ENCODE measurements around the gene KIAA1614. TPM values are rescaled to one million over a fixed set of nuclear protein-coding genes. Genes with fewer than 3 reads are reported as not detected.
"Not testable (repeated sequence)": the region's sequence is repeated elsewhere in the genome, so short reads cannot be mapped to it uniquely, and the experiment has no call there.

Gene KIAA1614
- total RNA-seq, 3 donors from 2014 or later = 0.10 to 0.16 (median 0.11) TPM

DNA sequence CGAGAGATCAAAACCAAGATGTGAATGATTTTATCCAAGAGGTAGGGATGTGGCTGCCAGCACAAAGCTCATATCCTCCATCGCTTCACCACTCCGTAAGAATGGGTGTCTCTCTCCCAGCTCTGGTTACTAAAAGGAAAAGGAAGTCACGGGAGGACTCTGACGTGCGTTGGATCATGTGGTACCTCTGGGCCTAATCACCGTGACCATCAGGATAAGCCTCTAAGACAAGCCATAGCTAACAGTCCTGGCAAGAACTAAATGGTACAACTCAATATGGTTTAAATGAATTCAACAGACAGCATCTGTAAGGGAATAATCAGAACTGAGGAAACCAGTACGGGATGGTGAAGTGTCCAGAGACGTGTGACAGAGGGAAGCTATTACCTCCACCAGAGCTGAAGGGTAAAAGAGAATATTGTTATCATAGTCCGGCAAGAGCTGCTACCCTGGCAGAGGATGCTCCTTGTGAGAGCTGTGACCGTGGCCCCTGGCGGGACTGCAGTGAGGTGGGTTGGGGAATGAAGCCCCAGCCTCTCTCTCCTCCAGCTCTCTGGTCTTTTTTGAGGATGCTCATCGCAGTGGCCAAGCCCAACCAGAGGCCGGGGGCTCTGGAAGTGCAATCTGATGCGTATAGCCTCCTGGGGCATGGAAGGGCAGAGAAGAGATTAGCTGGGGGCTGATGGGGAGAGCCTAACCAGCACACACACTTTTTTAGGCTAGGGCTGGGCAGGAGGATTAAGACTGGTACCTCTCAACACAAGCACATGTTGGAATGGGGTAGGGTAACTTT is 54.2 kb downstream of the KIAA1614 start:
- no peaks in the 10 kb centered on the region for H3K27me3 Mint-ChIP-seq (ENCODE audit: low read depth)
- H3K4me1 Mint-ChIP-seq (ENCODE audit: low read depth) = no peaks in the 10 kb centered on the region
- H3K4me3 Mint-ChIP-seq = no peak overlapping the region
- H3K9me3 Mint-ChIP-seq = no peaks in the 10 kb centered on the region
- DNase-seq = no peak
- ATAC-seq = no peak
- H3K36me3 Mint-ChIP-seq (ENCODE audit: insufficient read depth) = peaks cover 31% of the 10 kb centered on the region

DNA sequence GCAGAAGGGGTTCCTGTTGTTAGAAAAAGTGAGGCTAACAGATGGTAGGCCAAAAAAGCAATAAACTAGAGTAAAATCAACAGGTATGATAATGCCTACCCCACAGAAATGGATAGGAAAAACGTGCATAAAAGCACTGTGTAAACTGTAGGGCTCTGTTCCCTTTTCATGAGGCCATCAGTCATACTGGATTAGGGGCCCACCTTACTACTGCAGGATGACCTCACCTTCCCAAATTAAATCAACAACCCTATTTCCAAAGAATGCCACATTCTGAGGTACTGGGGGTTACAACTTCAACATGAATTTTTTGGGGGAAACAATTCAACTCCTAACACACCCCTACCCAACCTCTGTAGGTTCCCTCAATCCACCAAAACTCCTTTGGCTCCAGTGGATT is 54.9 kb downstream of the KIAA1614 start:
- no peaks in the 10 kb centered on the region for H3K9me3 Mint-ChIP-seq
- no peaks in the 10 kb centered on the region for H3K27me3 Mint-ChIP-seq (ENCODE audit: low read depth)
- DNase-seq = no peak
- H3K36me3 Mint-ChIP-seq (ENCODE audit: insufficient read depth) = peaks cover 31% of the 10 kb centered on the region
- no peaks in the 10 kb centered on the region for H3K4me1 Mint-ChIP-seq (ENCODE audit: low read depth)
- H3K4me3 Mint-ChIP-seq = no peak overlapping the region
- ATAC-seq = no peak

DNA sequence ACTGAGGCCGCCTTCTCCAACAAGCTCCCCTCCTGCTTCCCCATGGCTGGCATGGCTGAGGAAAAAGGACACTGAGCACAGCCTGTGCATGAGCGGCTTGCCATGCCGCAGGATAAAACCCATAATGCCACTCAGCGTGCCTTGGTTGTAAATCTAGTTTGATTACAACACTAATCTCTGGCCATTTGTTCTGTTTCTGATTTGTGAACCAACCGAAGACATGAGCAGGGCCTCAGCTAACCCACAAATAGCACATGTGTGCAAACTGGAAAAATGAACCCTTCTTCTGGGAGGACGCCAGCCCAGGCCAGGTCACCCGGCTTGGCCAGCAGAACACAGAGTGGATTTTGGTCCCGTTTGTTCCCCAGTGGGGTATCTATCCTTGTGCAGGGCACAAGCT is 56.1 kb downstream of the KIAA1614 start:
- not testable (repeated sequence) for H3K9me3 Mint-ChIP-seq; DNase-seq; H3K4me1 Mint-ChIP-seq (ENCODE audit: low read depth); H3K27me3 Mint-ChIP-seq (ENCODE audit: low read depth); ATAC-seq; H3K4me3 Mint-ChIP-seq
- H3K36me3 Mint-ChIP-seq (ENCODE audit: insufficient read depth) = peaks cover 34% of the 10 kb centered on the region

DNA sequence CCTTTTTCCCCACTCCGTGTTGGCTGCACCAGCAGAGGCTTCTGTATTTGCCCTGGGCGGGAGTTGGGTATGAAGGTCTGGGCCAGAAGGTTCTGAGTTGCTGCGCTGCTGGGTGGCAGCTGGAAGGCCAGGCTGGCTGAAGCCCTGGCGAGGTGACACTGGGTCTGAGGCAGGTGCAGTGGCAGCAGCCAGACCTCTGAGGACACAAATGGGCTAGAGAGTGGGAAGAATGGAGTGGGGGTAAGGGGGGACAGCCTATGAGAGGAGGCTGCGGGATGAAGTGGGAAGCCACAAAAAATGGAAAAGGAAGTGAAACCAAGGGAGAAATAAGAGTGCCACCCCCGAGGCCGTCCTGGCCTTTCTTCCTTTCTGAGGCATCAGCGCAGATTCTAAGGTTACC is 56.7 kb downstream of the KIAA1614 start:
- no peaks in the 10 kb centered on the region for H3K27me3 Mint-ChIP-seq (ENCODE audit: low read depth)
- no peak for DNase-seq
- ATAC-seq = no peak
- no peaks in the 10 kb centered on the region for H3K4me1 Mint-ChIP-seq (ENCODE audit: low read depth)
- no peak overlapping the region for H3K4me3 Mint-ChIP-seq
- no peaks in the 10 kb centered on the region for H3K9me3 Mint-ChIP-seq
- peaks cover 34% of the 10 kb centered on the region for H3K36me3 Mint-ChIP-seq (ENCODE audit: insufficient read depth)

DNA sequence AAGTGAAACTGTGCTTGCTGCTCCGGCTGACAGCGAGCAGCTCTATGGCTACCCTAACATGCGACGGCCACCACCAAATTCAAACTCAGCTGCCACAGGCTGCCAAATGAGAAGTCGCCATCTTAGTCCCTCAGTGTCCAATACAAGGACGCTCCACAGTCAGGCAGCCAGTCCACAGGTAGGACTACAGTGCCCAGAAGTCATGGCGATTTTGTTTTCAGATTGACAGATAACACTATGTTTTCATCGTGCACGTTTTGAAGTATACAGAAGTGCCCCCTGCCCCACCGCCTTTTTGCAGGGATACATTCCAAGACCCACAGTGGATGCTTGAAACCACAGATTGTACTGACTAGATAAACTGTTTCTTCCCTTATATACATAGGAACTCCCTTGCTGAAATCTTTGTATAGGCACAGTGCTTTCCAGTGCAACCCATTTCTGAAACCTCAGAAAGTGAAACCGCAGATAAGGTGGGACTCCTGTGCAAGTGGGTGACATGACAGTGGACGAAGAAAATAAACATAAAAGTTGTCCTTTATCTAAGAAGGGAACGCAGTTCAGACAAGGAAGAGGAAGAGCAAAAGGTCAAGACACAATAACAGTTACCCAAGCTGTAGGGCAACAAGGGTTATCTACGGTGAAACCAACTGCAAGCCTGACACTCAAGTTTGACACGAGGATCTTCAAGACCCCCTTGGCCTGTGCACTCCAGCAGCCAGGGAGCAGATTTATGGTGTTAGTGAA is 57.8 kb downstream of the KIAA1614 start:
- DNase-seq = no peak
- Mint-ChIP-seq H3K4me1 (ENCODE audit: low read depth) (peaks cover 9% of the 10 kb centered on the region), H3K4me3 (no peak overlapping the region), H3K27me3 (ENCODE audit: low read depth) (no peaks in the 10 kb centered on the region), H3K9me3 (no peaks in the 10 kb centered on the region), H3K36me3 (ENCODE audit: insufficient read depth) (peaks cover 36% of the 10 kb centered on the region)
- ATAC-seq = no peak

DNA sequence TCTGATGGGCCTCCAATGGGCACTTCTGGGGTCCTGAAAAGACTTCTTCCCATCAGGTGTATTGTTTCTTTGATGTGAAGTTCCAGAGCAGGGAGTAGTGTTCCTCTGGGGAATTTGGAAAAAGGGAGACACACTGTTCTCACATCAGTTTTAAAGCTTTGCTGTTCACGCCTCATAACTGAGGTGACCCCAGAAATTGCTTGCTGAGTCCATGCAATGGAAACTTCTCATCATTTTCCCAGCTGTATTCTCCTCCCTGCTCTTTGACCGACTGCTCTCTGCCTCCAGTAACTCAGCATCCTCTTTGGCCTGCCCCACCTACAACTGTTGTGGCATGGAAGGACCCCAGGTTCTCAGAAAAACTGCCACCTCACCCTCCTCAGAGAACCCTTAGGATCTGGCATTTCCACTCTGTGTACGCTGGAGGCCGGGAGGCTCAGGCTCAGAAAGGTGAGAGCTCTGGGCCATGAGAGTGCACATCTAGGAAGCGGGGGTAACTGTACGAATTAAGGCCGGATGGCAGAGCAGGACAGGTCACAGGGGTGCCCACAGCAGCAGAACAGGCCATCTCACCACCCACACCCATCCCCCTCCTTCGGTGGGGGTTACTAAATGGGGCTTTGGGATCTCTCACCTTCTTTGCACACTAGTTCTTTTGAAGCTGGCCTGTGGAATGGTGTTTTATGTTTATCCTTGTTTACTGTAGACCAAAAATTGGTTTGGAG is 58.7 kb downstream of the KIAA1614 start:
- no peaks in the 10 kb centered on the region for H3K27me3 Mint-ChIP-seq (ENCODE audit: low read depth)
- no peaks in the 10 kb centered on the region for H3K9me3 Mint-ChIP-seq
- DNase-seq (no peak), ATAC-seq (no peak)
- peaks cover 18% of the 10 kb centered on the region for H3K4me1 Mint-ChIP-seq (ENCODE audit: low read depth)
- H3K36me3 Mint-ChIP-seq (ENCODE audit: insufficient read depth) = peaks cover 45% of the 10 kb centered on the region
- no peak overlapping the region for H3K4me3 Mint-ChIP-seq

- DNase-seq = no peak
- peaks cover 53% of the 10 kb centered on the region for H3K36me3 Mint-ChIP-seq (ENCODE audit: insufficient read depth)
- no peaks in the 10 kb centered on the region for H3K9me3 Mint-ChIP-seq
- no peak for ATAC-seq
- H3K4me3 Mint-ChIP-seq = no peak overlapping the region
- peaks cover 20% of the 10 kb centered on the region for H3K4me1 Mint-ChIP-seq (ENCODE audit: low read depth)
- no peaks in the 10 kb centered on the region for H3K27me3 Mint-ChIP-seq (ENCODE audit: low read depth)
Observed at GRCh38 chr1:180973369-180973768, 60.7 kb downstream of the KIAA1614 start.

DNA sequence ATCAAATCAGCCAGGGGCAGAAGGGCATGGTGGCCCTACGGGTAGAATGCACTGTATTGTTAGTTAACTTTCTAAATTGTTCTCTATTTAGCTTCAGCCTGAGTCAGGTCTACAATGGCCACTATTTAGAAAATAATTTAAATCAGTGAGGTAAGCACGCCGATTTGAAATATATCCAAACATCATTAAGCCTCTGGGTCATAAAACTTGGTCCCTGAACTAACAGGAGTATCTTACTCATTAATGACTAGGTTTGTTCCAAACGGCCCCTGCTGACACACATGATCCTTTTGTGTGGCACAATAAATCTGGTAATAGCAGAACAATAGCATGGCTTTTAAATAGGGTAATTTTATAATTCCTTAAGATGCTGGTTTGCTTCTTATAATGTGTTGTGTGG is 61.5 kb downstream of the KIAA1614 start:
- no peak overlapping the region for H3K4me3 Mint-ChIP-seq
- no peaks in the 10 kb centered on the region for H3K27me3 Mint-ChIP-seq (ENCODE audit: low read depth)
- H3K9me3 Mint-ChIP-seq = no peaks in the 10 kb centered on the region
- H3K4me1 Mint-ChIP-seq (ENCODE audit: low read depth) = peaks cover 20% of the 10 kb centered on the region
- ATAC-seq = no peak
- peaks cover 53% of the 10 kb centered on the region for H3K36me3 Mint-ChIP-seq (ENCODE audit: insufficient read depth)
- no peak for DNase-seq

GRCh38 chr1:180975551-180975950 is 62.9 kb downstream of the KIAA1614 start:
- peaks cover 20% of the 10 kb centered on the region for H3K4me1 Mint-ChIP-seq (ENCODE audit: low read depth)
- H3K4me3 Mint-ChIP-seq = no peak overlapping the region
- H3K36me3 Mint-ChIP-seq (ENCODE audit: insufficient read depth) = peaks cover 55% of the 10 kb centered on the region
- DNase-seq = no peak
- H3K27me3 Mint-ChIP-seq (ENCODE audit: low read depth) = no peaks in the 10 kb centered on the region
- no peaks in the 10 kb centered on the region for H3K9me3 Mint-ChIP-seq
- ATAC-seq = no peak

DNA sequence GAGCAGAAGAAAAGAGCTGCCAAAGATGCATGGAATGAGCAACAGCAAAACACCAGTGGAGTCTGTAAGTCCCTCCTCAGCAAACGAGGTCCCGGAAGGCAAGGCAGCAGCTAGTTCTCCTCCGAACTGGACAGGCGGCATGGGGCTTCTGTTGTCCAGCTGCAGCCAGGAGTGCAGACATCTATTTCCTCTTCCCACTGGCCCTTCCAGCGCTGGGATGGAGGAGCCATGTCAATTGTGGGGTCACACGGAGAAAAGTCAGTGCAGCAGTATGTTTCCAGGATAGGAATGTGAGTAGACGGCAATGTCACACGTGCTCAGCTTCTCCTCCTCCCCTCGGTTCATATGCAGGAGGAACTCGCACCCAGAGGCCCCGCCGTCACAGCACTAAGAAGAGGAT is 63.5 kb downstream of the KIAA1614 start:
- Mint-ChIP-seq H3K4me3 (no peak overlapping the region), H3K27me3 (ENCODE audit: low read depth) (no peaks in the 10 kb centered on the region), H3K36me3 (ENCODE audit: insufficient read depth) (peaks cover 54% of the 10 kb centered on the region), H3K4me1 (ENCODE audit: low read depth) (peaks cover 20% of the 10 kb centered on the region), H3K9me3 (no peaks in the 10 kb centered on the region)
- DNase-seq (no peak), ATAC-seq (no peak)

GRCh38 chr1:180976732-180977357 is 64.1 kb downstream of the KIAA1614 start:
- ATAC-seq (no peak), DNase-seq (no peak)
- H3K9me3 Mint-ChIP-seq = no peaks in the 10 kb centered on the region
- no peaks in the 10 kb centered on the region for H3K27me3 Mint-ChIP-seq (ENCODE audit: low read depth)
- peaks cover 52% of the 10 kb centered on the region for H3K36me3 Mint-ChIP-seq (ENCODE audit: insufficient read depth)
- peaks cover 26% of the 10 kb centered on the region for H3K4me1 Mint-ChIP-seq (ENCODE audit: low read depth)
- no peak overlapping the region for H3K4me3 Mint-ChIP-seq

- peak; percentile 43 for DNase-seq
- Mint-ChIP-seq H3K4me1 (ENCODE audit: low read depth) (peaks cover 15% of the 10 kb centered on the region), H3K27me3 (ENCODE audit: low read depth) (no peaks in the 10 kb centered on the region), H3K4me3 (no peak overlapping the region), H3K36me3 (ENCODE audit: insufficient read depth) (peaks cover 50% of the 10 kb centered on the region), H3K9me3 (no peaks in the 10 kb centered on the region)
- ATAC-seq = peak; percentile 67 to 87
Observed at GRCh38 chr1:180981596-180982387, 69.1 kb downstream of the KIAA1614 start.

GRCh38 chr1:180982422-180982821 is 69.7 kb downstream of the KIAA1614 start:
- Mint-ChIP-seq H3K36me3 (ENCODE audit: insufficient read depth) (peaks cover 55% of the 10 kb centered on the region), H3K27me3 (ENCODE audit: low read depth) (no peaks in the 10 kb centered on the region), H3K9me3 (no peaks in the 10 kb centered on the region), H3K4me1 (ENCODE audit: low read depth) (peaks cover 15% of the 10 kb centered on the region), H3K4me3 (no peak overlapping the region)
- ATAC-seq (no peak), DNase-seq (no peak)
